HEK293T (cell line): ENCODE measurements around the gene CDYL2.

Experiments
- FOXK2 ChIP-seq: fragments of 450-650 bp; IDR thresholded peaks from 2 replicates; pipeline ENCODE4 v1.6.1; 2016; ENCODE audit warnings: mild to moderate bottlenecking
- SP1 ChIP-seq: fragments of 450-650 bp; IDR thresholded peaks from 2 replicates; pipeline ENCODE4 v1.6.1; 2017
- TARDBP ChIP-seq: fragments of 450-650 bp; IDR thresholded peaks from 2 replicates; pipeline ENCODE4 v1.6.1; 2016
- TF ChIP-seq, protein P1 (sequence below): fragments of 450-650 bp; IDR thresholded peaks from 2 replicates; pipeline ENCODE4 v1.6.1; 2016

- no peak for TF ChIP-seq SP1
- TF ChIP-seq, protein P1, sequence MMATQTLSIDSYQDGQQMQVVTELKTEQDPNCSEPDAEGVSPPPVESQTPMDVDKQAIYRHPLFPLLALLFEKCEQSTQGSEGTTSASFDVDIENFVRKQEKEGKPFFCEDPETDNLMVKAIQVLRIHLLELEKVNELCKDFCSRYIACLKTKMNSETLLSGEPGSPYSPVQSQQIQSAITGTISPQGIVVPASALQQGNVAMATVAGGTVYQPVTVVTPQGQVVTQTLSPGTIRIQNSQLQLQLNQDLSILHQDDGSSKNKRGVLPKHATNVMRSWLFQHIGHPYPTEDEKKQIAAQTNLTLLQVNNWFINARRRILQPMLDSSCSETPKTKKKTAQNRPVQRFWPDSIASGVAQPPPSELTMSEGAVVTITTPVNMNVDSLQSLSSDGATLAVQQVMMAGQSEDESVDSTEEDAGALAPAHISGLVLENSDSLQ, result no peak
- TF ChIP-seq FOXK2, result no peak
- no peak for TF ChIP-seq TARDBP
Measured at GRCh38 chr16:80682421-80683070, 121.9 kb downstream of the CDYL2 start.
